GM18507 (cell line): ENCODE results near the gene MAP1LC3B.
A peak's percentile ranks its signal among the peaks of the same experiment; 100 is the strongest.
"Not testable (repeated sequence)": the region's sequence is repeated elsewhere in the genome, so short reads cannot be mapped to it uniquely, and the experiment has no call there.

ENCODE experiments used
- DNase-seq: peaks from one replicate; pipeline ENCODE4 v3.0.0; 2011; ENCODE audit warnings: low read depth; ENCODE audit not compliant: insufficient read length; ENCODE audit errors: extremely low spot score
- FAIRE-seq: peaks from 2 replicates; lab custom pipeline; 2011; peaks lifted over from hg19 to GRCh38; lab: Jason Lieb, UNC

The MAP1LC3B gene

DNA sequence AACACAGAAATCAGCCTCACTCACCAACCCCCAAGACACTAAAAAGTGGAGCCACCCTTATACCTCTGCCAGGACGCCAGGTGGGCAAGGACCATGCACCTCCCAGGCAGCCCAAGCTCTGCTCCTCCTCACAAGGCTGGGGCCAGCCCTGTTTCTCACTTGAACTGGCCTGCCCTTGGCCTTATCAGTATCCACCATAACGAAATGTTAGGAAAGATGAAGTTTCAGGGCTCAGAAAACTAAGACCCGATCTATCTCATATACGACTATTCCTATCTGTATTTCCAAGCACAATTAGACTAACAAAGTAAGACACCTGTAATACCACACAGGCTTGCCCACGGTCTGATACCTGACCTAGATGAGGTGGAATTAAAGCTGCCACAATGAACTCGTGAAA lies 15.5 kb upstream of the MAP1LC3B start:
- no peak for FAIRE-seq

DNA sequence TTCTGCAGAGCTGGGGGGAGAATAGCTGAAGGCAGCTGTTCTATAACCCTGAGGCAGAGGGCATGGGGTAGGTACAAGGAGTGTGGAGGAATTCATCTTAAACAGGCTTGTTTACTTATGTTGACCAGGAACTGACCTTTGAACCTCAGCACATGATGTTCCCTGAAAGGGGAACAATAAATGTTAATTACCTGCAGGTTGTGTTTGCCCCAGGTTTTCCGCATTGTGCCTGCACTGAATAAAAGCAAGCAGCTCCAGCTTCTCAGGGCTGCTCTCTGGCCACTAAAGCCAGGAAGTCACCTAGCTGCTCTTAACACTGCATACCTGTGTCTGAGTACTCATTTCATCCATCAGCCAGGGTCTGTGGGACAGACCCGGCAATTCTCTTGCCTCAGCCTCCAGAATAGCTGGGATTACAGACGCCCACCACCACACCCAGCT lies 12.8 kb upstream of the MAP1LC3B start:
- FAIRE-seq, DNase-seq: not testable (repeated sequence)

More for the DNA sequence above, 15.5 kb upstream of the MAP1LC3B start:
- DNase-seq, result no peak

- no peak for DNase-seq
- no peak for FAIRE-seq
Observed at GRCh38 chr16:87380403-87380802, 11.7 kb upstream of the MAP1LC3B start.

GRCh38 chr16:87380881-87381280 lies 11.3 kb upstream of the MAP1LC3B start:
- DNase-seq (no peak), FAIRE-seq (peak; percentile 67)

DNA sequence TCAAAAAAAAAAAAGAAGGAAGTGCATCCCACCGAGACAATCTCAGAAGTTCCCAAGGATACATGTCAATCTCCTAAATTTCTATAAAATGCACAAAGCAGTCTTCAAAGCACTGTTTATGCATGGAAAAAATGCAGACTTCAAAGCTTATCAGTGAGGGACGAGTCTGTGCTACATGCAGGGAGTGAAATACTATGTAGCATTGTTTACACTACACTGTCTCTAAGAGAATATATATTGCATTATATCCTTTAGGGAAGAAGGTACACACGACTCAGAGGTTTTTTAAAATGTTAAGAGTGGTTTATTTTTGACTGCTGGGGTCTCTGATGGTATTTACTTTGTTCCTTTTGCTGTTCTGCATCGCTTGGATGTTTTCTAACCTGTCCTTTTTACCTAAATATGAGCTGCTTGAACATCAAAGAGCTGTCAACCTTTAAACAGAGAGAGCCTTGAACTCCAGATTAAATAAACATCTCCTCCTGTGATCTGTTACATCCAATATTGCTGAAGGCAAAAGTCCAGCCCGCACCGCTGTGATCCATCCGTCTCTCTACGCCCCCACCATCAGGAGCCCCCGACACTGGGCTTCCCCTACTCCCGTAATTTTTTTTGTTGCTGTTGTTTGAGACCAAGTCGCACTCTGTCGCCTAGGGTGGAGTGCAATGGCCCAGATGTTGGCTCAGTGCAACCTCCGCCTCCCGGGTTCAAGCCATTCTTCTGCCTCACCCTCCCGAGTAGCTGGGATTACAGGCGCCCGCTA lies 9.9 kb upstream of the MAP1LC3B start:
- FAIRE-seq, result no peak
- DNase-seq, result no peak

GRCh38 chr16:87383505-87384161 lies 8.5 kb upstream of the MAP1LC3B start, which contains the start of gene FBXO31:
Gene FBXO31, minus strand, starts transcription at chr16:87383776. Its CDS starts 32 bp downstream, at chr16:87383744.
- DNase-seq, result peak; percentile 50
- peak; percentile 84 for FAIRE-seq

DNA sequence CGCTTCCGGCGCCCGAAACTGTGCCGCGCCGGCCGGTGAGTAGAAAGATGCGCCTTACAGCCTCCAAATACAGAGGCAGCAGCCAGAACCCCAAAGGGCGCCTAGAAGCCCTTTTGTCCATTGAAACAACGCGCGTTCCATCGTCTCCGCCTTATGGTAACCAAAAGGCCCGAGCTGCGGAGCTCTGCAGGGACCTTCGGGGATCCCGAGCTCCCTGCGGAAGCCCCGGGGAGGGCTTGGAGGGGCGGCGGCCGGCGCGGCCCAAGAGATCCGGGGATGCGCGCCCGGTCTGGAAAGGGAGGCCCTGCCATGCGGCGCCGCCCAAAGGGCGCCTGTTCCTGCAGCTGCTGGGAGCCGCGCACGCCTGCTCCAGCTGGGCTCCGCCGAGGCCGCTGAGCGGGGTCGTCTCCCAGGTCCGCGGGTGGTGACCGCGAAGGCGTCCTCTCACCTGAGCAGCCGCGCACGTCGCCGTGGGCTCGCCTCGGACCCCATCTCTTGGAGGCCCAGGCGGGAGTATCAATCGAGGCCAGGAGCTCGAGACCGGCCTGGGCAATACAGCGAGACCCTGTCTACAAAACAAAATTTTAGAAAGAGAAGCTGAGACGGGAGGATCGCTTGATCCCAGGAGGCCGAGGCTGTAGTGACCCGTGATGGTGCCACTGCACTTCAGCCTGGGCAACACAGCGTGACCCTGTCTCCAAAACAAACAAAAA lies 7.8 kb upstream of the MAP1LC3B start:
- DNase-seq, result no peak
- no peak for FAIRE-seq

GRCh38 chr16:87384875-87385167 lies 7.3 kb upstream of the MAP1LC3B start:
- FAIRE-seq, result not testable (repeated sequence)

DNA sequence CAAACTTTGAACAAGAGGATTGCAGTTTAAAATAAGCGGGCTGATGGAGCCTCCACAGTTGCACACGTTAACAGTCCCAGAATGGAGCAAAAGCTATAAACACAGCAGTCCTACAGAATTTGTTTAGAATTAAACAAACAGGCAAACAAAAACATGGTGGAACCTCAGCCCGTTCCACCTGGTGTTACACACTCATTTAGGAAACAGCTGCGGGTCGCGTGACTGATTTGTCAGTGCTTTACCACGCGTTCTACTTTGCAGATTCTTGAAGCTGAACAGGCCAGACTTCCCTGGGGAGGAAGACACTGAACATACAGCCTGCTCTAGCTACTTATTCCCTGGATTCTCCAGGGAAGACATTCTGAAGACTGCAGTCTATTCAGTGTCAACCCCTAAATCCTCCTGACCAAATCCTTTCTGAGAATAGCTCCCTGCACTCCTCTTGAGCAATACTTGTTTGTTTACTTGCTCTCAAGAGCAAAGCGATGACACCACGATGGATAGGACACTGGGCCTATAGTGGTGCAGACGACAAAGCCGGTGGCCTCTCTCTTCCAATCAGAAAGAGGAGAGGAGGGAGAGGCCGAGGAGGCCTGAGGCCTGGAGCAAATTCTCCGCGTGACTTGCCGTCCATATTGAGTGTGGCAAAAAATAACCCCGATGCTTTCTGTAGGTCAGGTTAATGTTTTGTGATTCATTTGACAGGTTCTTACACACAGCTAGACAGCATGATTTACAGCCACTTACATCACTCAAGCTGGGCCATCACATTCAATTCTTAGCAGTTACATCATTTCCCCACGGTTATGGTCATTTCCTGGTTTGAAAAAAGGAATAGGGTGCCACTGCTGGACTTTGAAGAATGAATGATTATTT lies 4.0 kb upstream of the MAP1LC3B start:
- DNase-seq (peak; percentile 71), FAIRE-seq (peak; percentile 97)

More at GRCh38 chr16:87384875-87385167, 7.3 kb upstream of the MAP1LC3B start:
- DNase-seq, result not testable (repeated sequence)

GRCh38 chr16:87388818-87389134 lies 3.4 kb upstream of the MAP1LC3B start:
- FAIRE-seq, result no peak

GRCh38 chr16:87389245-87389644 lies 2.9 kb upstream of the MAP1LC3B start:
- DNase-seq (no peak), FAIRE-seq (no peak)

More at GRCh38 chr16:87388818-87389134, 3.4 kb upstream of the MAP1LC3B start:
- no peak for DNase-seq

DNA sequence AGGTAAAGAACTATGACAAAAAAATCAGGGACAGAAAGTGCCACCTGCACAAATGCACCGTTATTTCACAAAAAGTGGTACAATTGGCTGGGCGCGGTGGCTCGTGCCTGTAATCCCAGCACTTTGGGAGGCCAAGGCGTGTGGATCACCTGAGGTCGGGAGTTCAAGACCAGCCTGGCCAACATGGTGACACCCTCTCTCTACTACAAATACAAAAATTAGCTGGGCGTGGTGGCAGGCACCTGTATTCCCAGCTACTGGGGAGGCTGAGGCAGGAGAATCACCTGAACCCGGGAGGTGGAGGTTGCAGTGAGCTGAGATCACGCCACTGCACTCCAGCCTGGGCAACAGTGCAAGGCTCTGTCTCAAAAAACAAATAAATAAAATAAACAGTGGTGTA lies 2.2 kb upstream of the MAP1LC3B start:
- not testable (repeated sequence) for DNase-seq, FAIRE-seq

GRCh38 chr16:87390641-87391323 lies 1.4 kb upstream of the MAP1LC3B start:
- DNase-seq (no peak), FAIRE-seq (no peak)

DNA sequence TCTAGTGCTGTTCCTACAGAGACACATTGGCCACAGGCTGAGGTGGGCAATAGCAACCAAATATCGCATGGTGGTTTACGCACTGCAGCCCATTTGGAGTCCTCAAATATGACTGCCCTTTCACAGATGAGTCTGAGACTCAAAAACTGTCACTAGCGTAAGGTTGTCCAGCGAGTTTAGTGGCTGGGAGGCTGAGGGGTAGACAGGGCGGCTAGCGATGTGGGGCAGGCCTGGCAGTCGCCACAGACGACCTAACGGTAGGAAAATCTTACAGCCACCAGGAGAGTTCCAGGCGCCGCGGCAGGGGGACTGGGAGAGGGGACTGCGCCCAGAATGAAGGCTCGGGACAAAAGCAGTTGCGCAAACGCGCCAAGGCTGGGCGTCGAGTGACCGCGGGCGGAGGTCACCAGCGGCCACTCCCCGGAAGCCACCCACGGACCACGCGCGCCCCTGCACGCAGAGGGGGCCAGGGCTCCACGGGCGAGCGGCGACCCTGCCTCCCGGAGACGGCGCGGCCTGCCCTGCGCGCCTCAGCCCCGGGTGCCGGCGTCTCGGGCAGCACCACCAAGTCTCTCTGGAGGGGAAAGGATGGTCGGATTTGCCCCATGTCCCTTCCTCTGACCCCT lies 699 bp upstream of the MAP1LC3B start:
- FAIRE-seq, result no peak
- DNase-seq, result no peak

DNA sequence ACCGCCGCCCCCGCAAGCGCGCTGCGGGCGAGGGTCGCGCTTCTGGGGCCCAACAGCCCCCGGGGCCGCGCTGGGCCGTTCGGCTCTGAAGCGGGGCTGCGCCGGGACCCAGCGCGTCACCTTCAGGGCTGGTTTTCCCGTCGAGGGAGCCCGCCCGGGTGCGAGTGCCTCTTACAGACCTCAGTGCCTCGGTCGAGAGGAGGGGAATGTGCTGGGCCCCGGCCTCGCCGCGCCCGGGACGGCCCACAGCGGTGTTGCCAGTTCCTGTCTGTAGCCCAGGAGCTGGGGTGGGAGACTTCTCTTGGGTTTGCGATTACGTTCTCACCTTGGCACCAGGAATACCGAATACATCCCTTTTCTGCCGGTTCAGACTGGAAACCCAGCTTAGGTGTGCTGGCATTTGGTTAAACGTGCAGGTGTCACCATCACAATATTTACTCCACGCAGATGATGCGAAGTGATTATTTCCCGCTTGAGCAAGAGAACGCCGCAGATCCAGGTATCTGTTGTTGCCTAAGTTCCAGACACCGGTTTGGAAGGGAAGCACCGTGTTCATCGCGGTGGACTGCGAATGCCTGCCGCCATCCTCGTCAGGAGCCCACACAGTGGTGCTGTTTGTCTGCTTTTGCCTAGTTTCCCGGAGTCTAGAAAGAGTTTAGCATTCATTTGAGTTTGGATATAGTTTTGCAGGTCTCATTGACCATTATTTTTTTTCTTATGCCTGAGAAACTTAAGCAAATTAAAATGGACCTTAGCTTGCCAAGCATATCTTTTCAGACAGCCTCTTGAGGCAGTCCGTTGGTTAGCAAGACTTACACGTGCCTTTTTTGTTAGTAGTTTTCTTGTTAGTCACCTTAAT lies 914 bp downstream of the MAP1LC3B start:
- DNase-seq (no peak), FAIRE-seq (no peak)

- no peak for DNase-seq
- no peak for FAIRE-seq
Observed at GRCh38 chr16:87393680-87394055, 1.5 kb downstream of the MAP1LC3B start.

DNA sequence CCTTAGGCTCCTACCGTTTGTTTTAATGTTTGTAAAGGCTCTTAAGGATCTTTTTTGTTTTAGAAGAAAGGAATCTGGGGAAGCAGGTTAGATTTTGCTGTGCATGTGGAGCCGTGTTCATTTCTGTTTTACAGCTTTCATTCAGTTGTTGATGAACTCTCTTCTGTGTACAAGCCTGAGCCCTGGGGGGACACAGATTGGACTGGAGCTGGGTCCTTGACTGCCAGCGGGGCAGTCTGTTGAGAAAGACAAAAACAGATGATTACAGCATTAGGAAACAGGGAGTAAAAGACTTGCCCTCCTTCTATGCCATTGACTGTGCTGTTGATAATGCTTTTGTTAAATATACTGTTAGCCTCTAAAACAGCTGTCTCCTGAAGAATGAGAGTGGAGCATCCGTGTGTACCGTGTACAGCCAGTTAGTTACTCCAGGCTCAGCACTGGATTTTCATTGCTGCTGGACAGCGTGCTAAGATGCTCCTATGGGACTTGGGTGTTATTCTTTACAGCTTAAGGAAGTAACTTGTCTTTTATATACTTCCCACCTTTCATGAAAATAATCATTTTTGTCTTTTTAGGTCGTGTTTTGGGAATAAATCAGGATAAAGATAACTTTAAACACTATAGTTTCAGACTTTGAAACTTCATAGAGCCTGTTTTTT lies 3.2 kb downstream of the MAP1LC3B start:
- FAIRE-seq (no peak), DNase-seq (no peak)
